ENCODE measurements around the gene GAS2L2. TPM values are rescaled to one million over a fixed set of nuclear protein-coding genes. Genes with fewer than 3 reads are reported as not detected.

Gene GAS2L2
- 0.06 to 0.15 TPM (median 0.09 TPM) in 5 replicates for total RNA-seq (2022; extraction: Qiagen RNA extraction)

DNA sequence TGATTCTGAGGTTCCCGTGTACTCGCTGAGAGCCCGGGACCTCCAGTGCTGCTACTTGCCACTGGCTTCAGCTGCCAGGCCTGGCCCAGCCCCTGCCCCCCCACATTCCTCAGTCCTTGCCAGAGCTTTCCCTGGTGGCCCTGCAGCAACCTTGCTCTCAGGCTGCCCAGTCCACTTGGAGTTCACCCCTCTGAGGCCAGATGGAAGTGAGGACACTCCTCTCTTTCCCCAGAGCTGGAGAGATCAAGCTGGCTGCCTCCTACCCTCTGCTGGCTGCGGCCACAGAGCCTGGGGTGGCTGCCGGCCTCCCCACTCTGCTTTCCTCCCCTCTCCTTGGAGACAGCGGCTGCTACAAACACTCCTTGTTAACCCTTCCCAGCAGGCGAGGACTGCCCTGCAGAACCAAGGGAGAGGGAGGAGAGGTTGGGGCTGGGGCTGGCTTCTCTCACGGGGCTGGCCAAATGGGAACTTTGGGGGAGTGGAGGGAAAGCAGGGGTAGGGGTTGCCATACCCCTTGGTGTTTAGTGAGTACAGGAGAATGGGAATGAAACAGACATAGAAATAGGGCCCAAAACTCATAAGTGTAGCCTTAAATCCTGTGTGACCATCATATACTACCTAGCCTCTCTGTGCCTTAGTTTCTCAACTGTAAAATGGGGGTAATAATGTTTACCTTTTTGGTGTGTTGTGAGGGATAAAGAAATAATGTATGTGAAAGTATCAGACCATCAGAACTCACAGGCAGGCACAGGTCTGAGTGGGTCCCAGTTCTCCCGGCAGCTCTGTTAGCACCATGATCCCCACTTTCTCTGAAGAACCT, at the start of gene GAS2L2:
Gene GAS2L2 (minus strand): TSS at position 295 of the 820 bp plus-strand sequence. CDS start 389 bp downstream, outside the sequence.

DNA sequence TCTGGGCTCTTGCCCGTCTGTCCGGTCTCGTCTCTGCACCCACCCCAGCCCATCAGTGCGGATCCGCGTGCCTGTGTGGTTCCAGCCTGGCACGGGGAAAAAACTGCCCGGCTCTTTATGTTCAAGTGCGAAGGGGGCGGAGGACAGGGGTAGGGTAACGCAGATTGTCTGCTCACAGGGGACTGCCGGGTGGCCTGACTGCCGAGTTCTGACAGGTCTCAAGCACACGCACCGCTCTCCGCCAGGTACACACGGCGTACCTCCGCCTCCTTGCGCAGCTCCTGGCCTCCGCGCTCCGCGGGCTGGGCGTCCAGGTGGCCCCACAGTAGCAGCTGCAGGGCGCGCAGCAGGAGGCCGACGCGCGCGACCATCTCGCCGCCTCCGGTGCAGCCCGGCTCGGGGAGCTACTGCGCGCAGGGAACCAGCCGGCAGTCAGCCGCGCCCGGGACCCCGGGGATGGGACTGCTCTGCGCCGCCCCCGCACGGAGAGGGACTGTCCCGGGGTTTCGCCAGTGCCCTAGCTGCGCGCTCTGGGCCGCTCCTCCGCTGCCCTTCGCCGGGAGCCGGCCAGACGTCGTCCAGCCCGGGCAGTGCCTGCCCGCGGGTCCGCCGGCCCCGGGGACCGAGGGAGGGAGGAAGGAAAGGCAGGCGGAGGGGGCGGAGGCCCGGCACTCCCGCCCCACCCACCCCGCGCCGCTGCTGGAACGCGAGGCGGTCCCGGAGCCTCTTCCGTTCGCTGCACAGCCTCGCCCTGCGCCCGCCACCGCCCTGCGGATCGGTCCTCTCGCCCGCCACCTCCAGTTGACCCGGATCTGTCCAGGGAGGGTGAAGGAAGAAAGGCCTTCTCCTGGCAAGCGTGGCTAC, 42.2 kb upstream of the GAS2L2 start, which contains the start of gene MMP28:
Gene MMP28 (minus strand): TSS at position 635 of the 864 bp plus-strand sequence. CDS start 264 bp downstream, at position 371.

DNA sequence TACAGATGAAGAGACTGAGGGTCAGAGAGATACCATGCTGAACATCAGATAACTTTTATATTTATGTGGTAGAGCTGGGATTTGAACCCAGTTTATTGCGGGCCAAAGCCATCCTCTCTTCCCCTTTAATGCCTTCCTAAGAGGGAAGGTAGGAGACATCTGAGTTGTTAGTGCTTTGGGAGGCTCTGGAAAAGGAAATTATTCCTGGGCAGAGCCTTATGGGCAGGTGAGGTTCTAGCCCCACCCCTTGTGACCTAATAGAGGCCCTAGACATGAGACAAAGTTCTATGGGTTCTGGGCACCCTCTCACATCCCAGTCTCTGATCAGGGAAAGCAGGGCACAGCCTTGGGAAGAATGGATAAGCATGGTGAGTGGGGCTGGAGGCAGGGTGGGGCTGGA, 7.5 kb upstream of the GAS2L2 start, which contains the start of gene C17orf50:
Gene C17orf50 (plus strand): TSS at position 301 of the 400 bp plus-strand sequence. CDS start 55 bp downstream, at position 356.

DNA sequence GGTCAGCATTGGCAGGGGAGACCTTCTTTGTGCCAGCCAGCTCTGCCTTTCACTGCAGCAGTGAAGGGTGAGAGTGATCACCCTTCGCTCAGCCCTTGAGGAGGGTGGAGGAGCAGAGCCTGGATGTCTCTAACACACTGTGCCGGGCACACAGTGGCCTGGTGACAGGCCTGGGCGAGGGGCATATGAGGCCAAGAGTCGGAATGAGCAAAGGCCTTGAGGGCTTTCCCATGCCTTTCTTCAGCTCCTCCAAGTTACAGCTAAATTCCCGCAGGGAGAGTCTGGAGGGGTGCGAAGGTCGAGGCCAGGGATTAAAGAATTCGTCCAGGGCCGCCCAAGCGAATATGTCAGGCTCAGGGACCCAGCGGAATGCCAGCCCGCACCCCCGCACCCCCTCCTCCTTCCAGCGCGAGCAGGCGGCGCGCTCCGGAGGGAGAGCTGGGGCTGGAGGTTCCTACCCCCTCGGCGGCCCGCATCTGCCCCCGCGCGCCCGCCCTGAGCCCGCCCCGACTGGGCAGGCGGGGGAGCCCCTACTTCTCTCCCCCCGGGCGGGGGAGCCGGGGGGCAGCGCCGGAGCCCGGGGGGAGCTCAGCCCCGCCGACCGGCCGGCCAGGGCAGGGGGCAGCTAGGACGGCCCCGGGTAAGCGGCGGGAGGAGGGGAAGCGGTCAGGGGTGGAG, 21.7 kb downstream of the GAS2L2 start, which contains the start of gene RASL10B:
Gene RASL10B (plus strand): TSS at position 401 of the 678 bp plus-strand sequence. CDS start 3,546 bp downstream, outside the sequence.

Other genes with a start within 250 kb of the GAS2L2 start
- gene SLFN12L, start 215.6 kb downstream of the GAS2L2 start, total RNA-seq (2022; extraction: Qiagen RNA extraction): 0.05 to 0.06 TPM in 2 of 5 replicates, not detected in the others
- gene SLFN14, start 192.4 kb downstream of the GAS2L2 start, total RNA-seq (2022; extraction: Qiagen RNA extraction): not detected in 5 replicates
- 7.2 to 9.7 TPM (median 8.1 TPM) in 5 replicates for gene PEX12, start 174.7 kb downstream of the GAS2L2 start, total RNA-seq (2022; extraction: Qiagen RNA extraction)
- gene AP2B1, start 165.9 kb downstream of the GAS2L2 start, total RNA-seq (2022; extraction: Qiagen RNA extraction): 123 to 149 TPM (median 137 TPM) in 5 replicates
- 0.07 to 0.15 TPM (median 0.11 TPM) in 5 replicates for gene RASL10B, start 21.6 kb downstream of the GAS2L2 start, total RNA-seq (2022; extraction: Qiagen RNA extraction)
- 0.24 to 0.49 TPM (median 0.27 TPM) in 5 replicates for gene C17orf50, start 7.6 kb upstream of the GAS2L2 start, total RNA-seq (2022; extraction: Qiagen RNA extraction)
- gene MMP28, start 42.4 kb upstream of the GAS2L2 start, total RNA-seq (2022; extraction: Qiagen RNA extraction): 4.2 to 9.7 TPM (median 6.5 TPM) in 5 replicates
- 201 to 225 TPM (median 205 TPM) in 5 replicates for gene TAF15, start 56.2 kb upstream of the GAS2L2 start, total RNA-seq (2022; extraction: Qiagen RNA extraction)
- not detected in 5 replicates for gene HEATR9, start 115.7 kb upstream of the GAS2L2 start, total RNA-seq (2022; extraction: Qiagen RNA extraction)
- 0.92 to 1.9 TPM (median 1.4 TPM) in 5 replicates for gene CCL5, start 127.1 kb upstream of the GAS2L2 start, total RNA-seq (2022; extraction: Qiagen RNA extraction)
- 3.3 to 3.5 TPM (median 3.4 TPM) in 5 replicates for gene RDM1, start 177.5 kb upstream of the GAS2L2 start, total RNA-seq (2022; extraction: Qiagen RNA extraction)
- not detected in 5 replicates for gene LYZL6, start 190.5 kb upstream of the GAS2L2 start, total RNA-seq (2022; extraction: Qiagen RNA extraction)
- not detected in 5 replicates for gene CCL16, start 228.3 kb upstream of the GAS2L2 start, total RNA-seq (2022; extraction: Qiagen RNA extraction)
- not detected in 5 replicates for gene CCL14, start 233.5 kb upstream of the GAS2L2 start, total RNA-seq (2022; extraction: Qiagen RNA extraction)
- gene CCL15, start 248.3 kb upstream of the GAS2L2 start, total RNA-seq (2022; extraction: Qiagen RNA extraction): not detected in 5 replicates